MM.1S (cell line): ENCODE measurements around the gene SMAD7.

Experiments
- DNase-seq: peaks from one replicate; pipeline ENCODE4 v3.0.0-alpha.2; 2015
- H2AFZ ChIP-seq: fragments of 300-600 bp; sonication (generic); 2 replicates; pipeline ENCODE4 v1.6.0; 2016; ENCODE audit warnings: antibody characterized with exemption, low read length
- H3F3A ChIP-seq: fragments of 300-600 bp; sonication (generic); 2 replicates; pipeline ENCODE4 v1.6.1; 2016; ENCODE audit warnings: mild to moderate bottlenecking, antibody characterized with exemption, low read length, moderate library complexity, mixed read lengths; ENCODE audit not compliant: insufficient read depth
- H3K27ac ChIP-seq: fragments of 300-600 bp; sonication (generic); 2 replicates; pipeline ENCODE4 v1.5.1; 2016; ENCODE audit warnings: mild to moderate bottlenecking, low read length
- H3K27me3 ChIP-seq: fragments of 300-600 bp; sonication (generic); replicated peaks from 2 replicates; pipeline ENCODE4 v1.6.0; 2016; ENCODE audit warnings: low read length; ENCODE audit not compliant: insufficient read depth
- H3K36me3 ChIP-seq: fragments of 300-600 bp; sonication (generic); replicated peaks from 2 replicates; pipeline ENCODE4 v1.6.1; 2016; ENCODE audit warnings: mild to moderate bottlenecking, low read length, mixed read lengths; ENCODE audit not compliant: insufficient read depth
- H3K4me1 ChIP-seq: fragments of 300-600 bp; sonication (generic); 2 replicates; pipeline ENCODE4 v1.6.1; 2016; ENCODE audit warnings: low read length, mixed read lengths
- H3K4me2 ChIP-seq: fragments of 300-600 bp; sonication (generic); 2 replicates; pipeline ENCODE4 v1.6.0; 2016; ENCODE audit warnings: low read depth, low read length
- H3K4me3 ChIP-seq: fragments of 300-600 bp; sonication (generic); 2 replicates; pipeline ENCODE4 v1.5.1; 2016; ENCODE audit warnings: low read length, mixed read lengths
- H3K79me2 ChIP-seq: fragments of 300-600 bp; sonication (generic); 2 replicates; pipeline ENCODE4 v1.6.1; 2016; ENCODE audit warnings: mixed run types, low read length, mixed read lengths
- H3K9ac ChIP-seq: fragments of 300-600 bp; sonication (generic); 2 replicates; pipeline ENCODE4 v1.6.1; 2016; ENCODE audit warnings: low read length, mixed read lengths
- H3K9me2 ChIP-seq: fragments of 300-600 bp; sonication (generic); replicated peaks from 2 replicates; pipeline ENCODE4 v1.6.1; 2016; ENCODE audit warnings: mild to moderate bottlenecking, low read length, mixed read lengths; ENCODE audit not compliant: insufficient read depth
- H3K9me3 ChIP-seq: fragments of 300-600 bp; sonication (generic); replicated peaks from 2 replicates; pipeline ENCODE4 v1.6.1; 2016; ENCODE audit warnings: mild to moderate bottlenecking, low read length, mixed read lengths; ENCODE audit not compliant: insufficient read depth
- H4K20me1 ChIP-seq: fragments of 300-600 bp; sonication (generic); 2 replicates; pipeline ENCODE4 v1.6.1; 2016; ENCODE audit warnings: mild to moderate bottlenecking, low read length, moderate library complexity, mixed read lengths; ENCODE audit not compliant: insufficient read depth
- CTCF ChIP-seq: fragments of 300-600 bp; sonication (generic); IDR thresholded peaks from 2 replicates; pipeline ENCODE4 v1.5.1; 2016; ENCODE audit warnings: antibody characterized with exemption, low read length, mixed read lengths
- EZH2 ChIP-seq: fragments of 300-600 bp; sonication (generic); optimal IDR thresholded peaks from 2 replicates; pipeline ENCODE3; 2017; ENCODE audit warnings: low read depth, mild to moderate bottlenecking, antibody characterized with exemption, low read length, mixed read lengths
- EZH2phosphoT487 ChIP-seq: fragments of 300-600 bp; sonication (generic); IDR thresholded peaks from 2 replicates; pipeline ENCODE4 v1.6.1; 2018; ENCODE audit warnings: antibody characterized with exemption, low read length

The SMAD7 gene

GRCh38 chr18:48988508-48989303 is 37.9 kb upstream of the SMAD7 start:
- H3K79me2 ChIP-seq: no peaks in the 10 kb centered on the region
- no peaks in the 10 kb centered on the region for H3K36me3 ChIP-seq
- H3K4me2 ChIP-seq: no peak overlapping the region

GRCh38 chr18:48987821-48988220 is 37.1 kb upstream of the SMAD7 start:
- H3K9me2 ChIP-seq: no peaks in the 10 kb centered on the region
- H3K27ac ChIP-seq: no peak overlapping the region
- H3K4me2 ChIP-seq: no peak overlapping the region
- no peak overlapping the region for H3K9ac ChIP-seq
- H3K4me1 ChIP-seq: no peaks in the 10 kb centered on the region
- no peaks in the 10 kb centered on the region for H3K36me3 ChIP-seq
- H3K4me3 ChIP-seq: no peak overlapping the region
- no peak for DNase-seq
- H3K9me3 ChIP-seq: no peaks in the 10 kb centered on the region
- no peaks in the 10 kb centered on the region for H4K20me1 ChIP-seq
- H3K79me2 ChIP-seq: no peaks in the 10 kb centered on the region
- TF ChIP-seq EZH2phosphoT487 (no peak), EZH2 (no peak), CTCF (no peak)
- H2AFZ ChIP-seq: no peak overlapping the region
- no peaks in the 10 kb centered on the region for H3F3A ChIP-seq
- H3K27me3 ChIP-seq: no peaks in the 10 kb centered on the region

More at GRCh38 chr18:48988508-48989303, 37.9 kb upstream of the SMAD7 start:
- Histone ChIP-seq H2AFZ (no peak overlapping the region), H3K27me3 (no peaks in the 10 kb centered on the region), H3K4me1 (no peaks in the 10 kb centered on the region), H3F3A (no peaks in the 10 kb centered on the region), H4K20me1 (no peaks in the 10 kb centered on the region), H3K9me3 (no peaks in the 10 kb centered on the region), H3K27ac (no peak overlapping the region), H3K9ac (no peak overlapping the region), H3K4me3 (no peak overlapping the region), H3K9me2 (no peaks in the 10 kb centered on the region)
- TF ChIP-seq EZH2 (no peak), EZH2phosphoT487 (no peak), CTCF (no peak)
- DNase-seq: no peak

DNA sequence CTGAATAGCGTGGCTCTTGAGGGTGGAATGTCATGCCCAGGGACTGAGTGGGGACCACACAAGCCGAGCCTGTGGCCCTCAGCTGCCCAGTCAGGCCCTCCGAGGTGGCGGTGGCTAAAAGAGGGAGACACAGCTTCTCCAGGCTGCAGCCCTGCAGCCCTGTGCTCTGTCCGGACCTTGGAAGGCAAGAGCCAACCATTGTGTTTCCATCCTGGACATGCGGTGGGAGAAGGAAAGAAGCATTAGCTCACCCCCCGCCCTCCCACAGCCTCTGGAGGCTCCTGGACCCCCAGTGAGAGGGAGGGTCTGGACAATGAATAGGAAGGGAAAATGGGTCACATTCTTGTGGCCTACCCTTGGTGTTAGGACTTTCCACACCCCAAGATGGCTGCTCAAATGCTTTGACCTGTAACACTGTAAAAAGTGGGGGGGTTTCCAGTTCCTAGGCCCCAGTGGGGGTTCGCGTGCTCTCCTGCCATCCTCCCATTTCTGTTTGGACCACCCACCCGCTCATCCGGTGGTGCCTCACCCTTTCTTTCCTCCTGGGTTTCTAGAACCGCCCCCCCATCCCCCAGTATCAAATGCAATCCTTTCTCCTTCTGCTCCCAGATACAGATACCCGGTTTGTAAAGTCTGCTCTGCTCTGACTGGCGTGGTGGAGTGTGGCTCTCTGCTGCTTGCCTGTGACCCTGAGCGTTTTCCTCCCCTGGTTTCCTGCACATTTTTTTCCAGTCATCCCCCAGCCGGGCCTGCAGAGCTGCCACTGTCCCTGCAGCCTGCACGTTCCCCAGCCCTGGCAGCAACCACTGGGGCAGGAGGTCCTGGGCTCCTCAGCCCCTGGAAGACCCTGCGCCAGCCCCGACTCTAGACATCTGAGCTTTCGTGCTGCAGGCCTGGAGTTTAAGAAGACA is 36.3 kb upstream of the SMAD7 start:
- H3K4me1 ChIP-seq: no peaks in the 10 kb centered on the region
- H3K4me3 ChIP-seq: no peak overlapping the region
- no peaks in the 10 kb centered on the region for H3K79me2 ChIP-seq
- no peak overlapping the region for H2AFZ ChIP-seq
- no peak for DNase-seq
- no peak overlapping the region for H3K4me2 ChIP-seq
- no peaks in the 10 kb centered on the region for H3K9me3 ChIP-seq
- no peak overlapping the region for H3K27ac ChIP-seq
- H3K9ac ChIP-seq: no peak overlapping the region
- no peaks in the 10 kb centered on the region for H3K36me3 ChIP-seq
- TF ChIP-seq EZH2phosphoT487 (no peak), CTCF (no peak), EZH2 (no peak)
- H3K27me3 ChIP-seq: no peaks in the 10 kb centered on the region
- H3F3A ChIP-seq: no peaks in the 10 kb centered on the region
- no peaks in the 10 kb centered on the region for H4K20me1 ChIP-seq
- H3K9me2 ChIP-seq: no peaks in the 10 kb centered on the region
